GM23338 (cell line): ENCODE data around the gene SNRPD3. TPM values are rescaled to one million over a fixed set of nuclear protein-coding genes. Genes with fewer than 3 reads are reported as not detected.

Source experiments
- ATAC-seq: fragments of 200-7000 bp; cut with Tn5 transposase; 3 replicates; pipeline ENCODE4 v1.9.1; 2020
- DNase-seq: peaks from one replicate; pipeline ENCODE4 v3.0.0-alpha.2; 2015; ENCODE audit warnings: low spot score
- H2AFZ ChIP-seq: fragments of 200-600 bp; sonication (generic); 2 replicates; pipeline ENCODE4 v1.8.0; 2016; ENCODE audit warnings: antibody characterized with exemption, mild to moderate bottlenecking, moderate library complexity
- H3F3A ChIP-seq: fragments of 200-600 bp; sonication (generic); replicated peaks from 2 replicates; pipeline ENCODE4 v1.8.0; 2017; ENCODE audit warnings: antibody characterized with exemption, mixed run types, low read depth
- H3K27ac ChIP-seq: fragments of 200-600 bp; sonication (generic); 2 replicates; pipeline ENCODE4 v1.6.1; 2016; ENCODE audit warnings: low read depth
- H3K27me3 ChIP-seq: fragments of 200-600 bp; sonication (generic); 2 replicates; pipeline ENCODE4 v1.8.0; 2016; ENCODE audit warnings: mild to moderate bottlenecking, mixed run types, moderate library complexity; ENCODE audit not compliant: insufficient read depth
- H3K36me3 ChIP-seq: fragments of 200-600 bp; sonication (generic); 2 replicates; pipeline ENCODE4 v1.8.0; 2016; ENCODE audit warnings: mild to moderate bottlenecking; ENCODE audit not compliant: insufficient read depth
- H3K4me1 ChIP-seq: fragments of 200-600 bp; sonication (generic); 2 replicates; pipeline ENCODE4 v1.8.0; 2016; ENCODE audit warnings: mild to moderate bottlenecking, moderate library complexity; ENCODE audit not compliant: insufficient read depth
- H3K4me2 ChIP-seq: fragments of 200-600 bp; sonication (generic); 2 replicates; pipeline ENCODE4 v1.7.1; 2017; ENCODE audit warnings: mixed run types
- H3K4me3 ChIP-seq: fragments of 200-600 bp; sonication (generic); 2 replicates; pipeline ENCODE4 v1.6.1; 2016; ENCODE audit warnings: mixed run types
- H3K79me2 ChIP-seq: fragments of 200-600 bp; sonication (generic); replicated peaks from 2 replicates; pipeline ENCODE4 v1.8.0; 2017; ENCODE audit warnings: mild to moderate bottlenecking; ENCODE audit not compliant: insufficient read depth
- H3K9me2 ChIP-seq: fragments of 200-600 bp; sonication (generic); 2 replicates; pipeline ENCODE4 v1.8.0; 2017; ENCODE audit not compliant: insufficient read depth
- H4K20me1 ChIP-seq: fragments of 200-600 bp; sonication (generic); replicated peaks from 2 replicates; pipeline ENCODE4 v1.8.0; 2017; ENCODE audit warnings: mild to moderate bottlenecking; ENCODE audit not compliant: insufficient read depth
- H3K27ac Mint-ChIP-seq: 2 replicates; pipeline ENCODE4 v1.8.0; 2020; ENCODE audit warnings: inconsistent platforms, mild to moderate bottlenecking, moderate library complexity, mixed read lengths
- H3K27me3 Mint-ChIP-seq: 3 replicates; pipeline ENCODE4 v1.8.0; 2022; ENCODE audit warnings: low read depth, mild to moderate bottlenecking, moderate library complexity, mixed read lengths, inconsistent platforms; ENCODE audit not compliant: insufficient read depth, poor library complexity
- H3K36me3 Mint-ChIP-seq: 3 replicates; pipeline ENCODE4 v1.8.0; 2021; ENCODE audit warnings: low read depth, mild to moderate bottlenecking, inconsistent platforms, moderate library complexity, mixed read lengths
- H3K4me1 Mint-ChIP-seq: 3 replicates; pipeline ENCODE4 v1.8.0; 2020; ENCODE audit warnings: mild to moderate bottlenecking, inconsistent platforms, mixed read lengths
- H3K4me3 Mint-ChIP-seq: 3 replicates; pipeline ENCODE4 v1.8.0; 2021; ENCODE audit warnings: moderate library complexity, mild to moderate bottlenecking, inconsistent platforms, mixed read lengths
- H3K9me3 Mint-ChIP-seq: 3 replicates; pipeline ENCODE4 v1.8.0; 2020; ENCODE audit warnings: moderate library complexity, mild to moderate bottlenecking, inconsistent platforms, mixed read lengths
- CREB1 ChIP-seq: fragments of 250-450 bp; sonication (Bioruptor Pico); IDR thresholded peaks from 2 replicates; pipeline ENCODE4 v1.5.0; 2020; ENCODE audit warnings: low read depth, mild to moderate bottlenecking, moderate library complexity
- EZH2 ChIP-seq: fragments of 200-600 bp; sonication (generic); IDR thresholded peaks from one replicate; pipeline ENCODE4 v1.8.0; 2017; ENCODE audit warnings: antibody characterized with exemption, mild to moderate bottlenecking, low read depth; ENCODE audit not compliant: unreplicated experiment
- EZH2phosphoT487 ChIP-seq: fragments of 200-600 bp; sonication (generic); IDR thresholded peaks from one replicate; pipeline ENCODE4 v1.8.1; 2018; ENCODE audit warnings: antibody characterized with exemption; ENCODE audit not compliant: unreplicated experiment
- JUNB ChIP-seq: IDR thresholded peaks from one replicate; pipeline ENCODE4 v1.6.1; 2016; ENCODE audit warnings: antibody characterized with exemption; ENCODE audit not compliant: unreplicated experiment
- NANOG ChIP-seq: IDR thresholded peaks from 2 replicates; pipeline ENCODE4 v1.6.1; 2016; ENCODE audit warnings: antibody characterized with exemption, borderline replicate concordance
- POLR2AphosphoS5 ChIP-seq: IDR thresholded peaks from 2 replicates; pipeline ENCODE4 v1.6.1; 2016; ENCODE audit warnings: antibody characterized with exemption, low read depth
- STAT1 ChIP-seq: IDR thresholded peaks from one replicate; pipeline ENCODE4 v1.6.1; 2016; ENCODE audit warnings: antibody characterized with exemption; ENCODE audit not compliant: unreplicated experiment
- ZNF114 ChIP-seq: fragments of 250-450 bp; sonication (Bioruptor Pico); IDR thresholded peaks from 2 replicates; pipeline ENCODE4 v1.5.0; 2020; ENCODE audit warnings: mild to moderate bottlenecking, moderate library complexity
- ZNF331 ChIP-seq: fragments of 250-450 bp; sonication (Bioruptor Pico); IDR thresholded peaks from 2 replicates; pipeline ENCODE4 v1.5.0; 2020; ENCODE audit warnings: low read depth, mild to moderate bottlenecking, moderate library complexity
- polyA plus RNA-seq: library from polyadenylated mRNA; unstranded; fragments of >200 nt; fragmentation: Nextera tagmentation; extraction: Ambion mirVana; gene quantifications from 2 replicates; pipeline ENCODE4 v1.2.1, GENCODE V29; 2016
- total RNA-seq: library from RNA; depleted of rRNA; stranded (reverse); fragments of >200 nt; shearing (Covaris generic); gene quantifications from 2 replicates; pipeline ENCODE4 v1.2.3, GENCODE V29; 2014
- TF ChIP-seq, protein P1 (sequence below), 2 experiments: fragments of 200-600 bp in 1 of 2; sonication (generic) in 1 of 2; conservative IDR thresholded peaks; 2 replicates each; pipeline versions ENCODE4 v1.5.1 to v1.6.1; 2016 to 2017; ENCODE audit warnings: antibody characterized with exemption in 2 of 2, low read depth in 2 of 2, mild to moderate bottlenecking in 2 of 2, moderate library complexity in 1 of 2
- TF ChIP-seq, protein P2 (sequence below): IDR thresholded peaks from one replicate; pipeline ENCODE4 v1.6.1; 2018; ENCODE audit warnings: antibody characterized with exemption; ENCODE audit not compliant: unreplicated experiment
- TF ChIP-seq, protein P3 (sequence below): IDR thresholded peaks from 2 replicates; pipeline ENCODE4 v1.6.1; 2016; ENCODE audit warnings: antibody characterized with exemption

The SNRPD3 gene
- total and polyA plus RNA-seq, 2 experiments from 2014 or later, result 314 to 375 TPM

DNA sequence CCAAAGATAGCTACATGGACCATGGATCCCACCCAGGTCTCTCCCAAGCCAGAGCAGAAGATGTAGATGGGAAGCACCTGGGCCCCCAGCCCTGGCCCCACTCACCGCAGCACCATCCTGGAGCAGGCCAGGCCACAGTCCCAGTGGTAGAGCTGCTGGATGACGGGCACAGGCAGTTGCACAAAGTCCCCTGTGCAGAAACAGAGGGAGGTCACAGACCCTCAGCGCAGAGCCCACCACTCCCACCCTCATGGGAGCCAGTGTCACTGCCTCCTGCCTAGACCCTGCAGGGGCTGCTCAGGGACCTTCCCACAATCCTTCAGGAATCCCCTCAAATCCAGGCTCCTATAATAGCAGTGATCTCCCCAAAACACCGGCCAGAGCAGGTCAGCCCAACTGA is 7.0 kb upstream of the SNRPD3 start (continued):
- TF ChIP-seq, protein P1, sequence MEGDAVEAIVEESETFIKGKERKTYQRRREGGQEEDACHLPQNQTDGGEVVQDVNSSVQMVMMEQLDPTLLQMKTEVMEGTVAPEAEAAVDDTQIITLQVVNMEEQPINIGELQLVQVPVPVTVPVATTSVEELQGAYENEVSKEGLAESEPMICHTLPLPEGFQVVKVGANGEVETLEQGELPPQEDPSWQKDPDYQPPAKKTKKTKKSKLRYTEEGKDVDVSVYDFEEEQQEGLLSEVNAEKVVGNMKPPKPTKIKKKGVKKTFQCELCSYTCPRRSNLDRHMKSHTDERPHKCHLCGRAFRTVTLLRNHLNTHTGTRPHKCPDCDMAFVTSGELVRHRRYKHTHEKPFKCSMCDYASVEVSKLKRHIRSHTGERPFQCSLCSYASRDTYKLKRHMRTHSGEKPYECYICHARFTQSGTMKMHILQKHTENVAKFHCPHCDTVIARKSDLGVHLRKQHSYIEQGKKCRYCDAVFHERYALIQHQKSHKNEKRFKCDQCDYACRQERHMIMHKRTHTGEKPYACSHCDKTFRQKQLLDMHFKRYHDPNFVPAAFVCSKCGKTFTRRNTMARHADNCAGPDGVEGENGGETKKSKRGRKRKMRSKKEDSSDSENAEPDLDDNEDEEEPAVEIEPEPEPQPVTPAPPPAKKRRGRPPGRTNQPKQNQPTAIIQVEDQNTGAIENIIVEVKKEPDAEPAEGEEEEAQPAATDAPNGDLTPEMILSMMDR (conservative IDR thresholded peaks at IDR 0.05; ENCODE audit: low read depth in 2 of 2), result no peak
- TF ChIP-seq EZH2phosphoT487 (no peak), ZNF114 (CRISPR knock-in tag) (no peak), POLR2AphosphoS5 (no peak), JUNB (no peak)

DNA sequence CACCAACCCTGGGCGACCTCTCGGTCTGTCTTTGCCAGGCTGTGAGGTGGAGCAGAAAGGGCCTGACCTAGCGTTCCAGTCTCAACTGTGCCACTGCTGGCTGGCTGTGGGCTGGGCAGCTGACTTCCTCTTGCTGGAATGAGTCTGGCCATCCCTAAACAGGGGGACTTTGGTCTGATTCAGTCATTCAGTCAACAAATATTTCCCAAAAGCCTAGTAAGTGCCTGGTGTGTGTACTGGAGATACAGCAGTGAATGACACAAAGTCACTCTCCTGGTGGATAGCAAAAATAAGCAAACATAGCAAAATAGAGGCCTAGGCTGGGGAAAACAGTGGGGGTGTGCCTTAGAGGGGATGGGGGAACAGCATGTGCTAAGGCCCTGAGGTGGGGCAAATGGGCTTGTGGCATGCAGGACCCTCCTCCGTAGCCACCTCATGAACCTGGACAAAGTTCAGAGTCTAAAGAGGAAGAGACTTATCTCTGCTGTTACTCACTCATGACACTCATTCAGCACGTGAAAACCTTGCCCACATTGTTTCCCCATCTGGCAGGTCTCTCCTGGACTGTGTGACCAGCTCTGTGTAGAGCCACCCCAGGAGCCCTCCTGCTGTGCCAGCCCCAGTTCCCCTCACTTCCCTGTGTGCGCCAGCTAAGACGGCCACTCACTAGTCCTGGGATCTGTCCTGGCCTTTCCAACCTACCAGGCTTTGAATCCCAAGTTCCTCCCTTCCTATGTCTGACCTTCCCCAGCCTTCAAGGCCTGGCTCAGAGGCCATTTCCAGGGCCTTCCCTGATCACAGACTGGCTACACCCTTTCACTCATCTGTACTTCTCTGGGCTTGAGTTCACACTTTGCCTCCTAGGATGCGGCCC is 5.5 kb upstream of the SNRPD3 start:
- Histone ChIP-seq H4K20me1 (peaks cover 20% of the 10 kb centered on the region), H3K27ac (no peak overlapping the region), H3F3A (no peaks in the 10 kb centered on the region), H3K36me3 (no peaks in the 10 kb centered on the region; the same call in 1 of the 2 replicates), H3K4me3 (no peak overlapping the region), H3K9me2 (no peaks in the 10 kb centered on the region), H3K79me2 (peaks cover 44% of the 10 kb centered on the region), H2AFZ (no peak overlapping the region), H3K4me2 (no peak overlapping the region), H3K4me1 (peaks cover 9% of the 10 kb centered on the region; the same call in 1 of the 2 replicates), H3K27me3 (no peaks in the 10 kb centered on the region)
- no peak overlapping the region for H3K27ac Mint-ChIP-seq
- ATAC-seq (no peak), DNase-seq (no peak)
- no peak overlapping the region for H3K4me3 Mint-ChIP-seq
- no peaks in the 10 kb centered on the region for H3K9me3 Mint-ChIP-seq
- peaks cover 29% of the 10 kb centered on the region for H3K36me3 Mint-ChIP-seq
- H3K27me3 Mint-ChIP-seq, result peaks cover 5% of the 10 kb centered on the region
- peaks cover 15% of the 10 kb centered on the region for H3K4me1 Mint-ChIP-seq
- TF ChIP-seq, protein P2, sequence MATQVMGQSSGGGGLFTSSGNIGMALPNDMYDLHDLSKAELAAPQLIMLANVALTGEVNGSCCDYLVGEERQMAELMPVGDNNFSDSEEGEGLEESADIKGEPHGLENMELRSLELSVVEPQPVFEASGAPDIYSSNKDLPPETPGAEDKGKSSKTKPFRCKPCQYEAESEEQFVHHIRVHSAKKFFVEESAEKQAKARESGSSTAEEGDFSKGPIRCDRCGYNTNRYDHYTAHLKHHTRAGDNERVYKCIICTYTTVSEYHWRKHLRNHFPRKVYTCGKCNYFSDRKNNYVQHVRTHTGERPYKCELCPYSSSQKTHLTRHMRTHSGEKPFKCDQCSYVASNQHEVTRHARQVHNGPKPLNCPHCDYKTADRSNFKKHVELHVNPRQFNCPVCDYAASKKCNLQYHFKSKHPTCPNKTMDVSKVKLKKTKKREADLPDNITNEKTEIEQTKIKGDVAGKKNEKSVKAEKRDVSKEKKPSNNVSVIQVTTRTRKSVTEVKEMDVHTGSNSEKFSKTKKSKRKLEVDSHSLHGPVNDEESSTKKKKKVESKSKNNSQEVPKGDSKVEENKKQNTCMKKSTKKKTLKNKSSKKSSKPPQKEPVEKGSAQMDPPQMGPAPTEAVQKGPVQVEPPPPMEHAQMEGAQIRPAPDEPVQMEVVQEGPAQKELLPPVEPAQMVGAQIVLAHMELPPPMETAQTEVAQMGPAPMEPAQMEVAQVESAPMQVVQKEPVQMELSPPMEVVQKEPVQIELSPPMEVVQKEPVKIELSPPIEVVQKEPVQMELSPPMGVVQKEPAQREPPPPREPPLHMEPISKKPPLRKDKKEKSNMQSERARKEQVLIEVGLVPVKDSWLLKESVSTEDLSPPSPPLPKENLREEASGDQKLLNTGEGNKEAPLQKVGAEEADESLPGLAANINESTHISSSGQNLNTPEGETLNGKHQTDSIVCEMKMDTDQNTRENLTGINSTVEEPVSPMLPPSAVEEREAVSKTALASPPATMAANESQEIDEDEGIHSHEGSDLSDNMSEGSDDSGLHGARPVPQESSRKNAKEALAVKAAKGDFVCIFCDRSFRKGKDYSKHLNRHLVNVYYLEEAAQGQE, result no peak
- TF ChIP-seq EZH2 (no peak), STAT1 (no peak), CREB1 (CRISPR knock-in tag) (no peak), JUNB (no peak), ZNF331 (CRISPR knock-in tag) (no peak), NANOG (no peak)
- TF ChIP-seq, protein P3, sequence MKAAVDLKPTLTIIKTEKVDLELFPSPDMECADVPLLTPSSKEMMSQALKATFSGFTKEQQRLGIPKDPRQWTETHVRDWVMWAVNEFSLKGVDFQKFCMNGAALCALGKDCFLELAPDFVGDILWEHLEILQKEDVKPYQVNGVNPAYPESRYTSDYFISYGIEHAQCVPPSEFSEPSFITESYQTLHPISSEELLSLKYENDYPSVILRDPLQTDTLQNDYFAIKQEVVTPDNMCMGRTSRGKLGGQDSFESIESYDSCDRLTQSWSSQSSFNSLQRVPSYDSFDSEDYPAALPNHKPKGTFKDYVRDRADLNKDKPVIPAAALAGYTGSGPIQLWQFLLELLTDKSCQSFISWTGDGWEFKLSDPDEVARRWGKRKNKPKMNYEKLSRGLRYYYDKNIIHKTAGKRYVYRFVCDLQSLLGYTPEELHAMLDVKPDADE, result no peak
- TF ChIP-seq, protein P1 (conservative IDR thresholded peaks at IDR 0.05; ENCODE audit: low read depth in 2 of 2), result no peak
